BLaER1 treated with 17β-estradiol and CSF1 and Interleukin-3, amounts not matched to agents 10 nM and 100 nM (cell line): ENCODE data around the gene NHLRC2.
"Not testable (repeated sequence)": the region's sequence is repeated elsewhere in the genome, so short reads cannot be mapped to it uniquely, and the experiment has no call there.

ENCODE experiments used
- H3K27ac ChIP-seq, 11 experiments: shearing (Covaris generic); formaldehyde crosslinking; 2 replicates each; pipeline ENCODE4 v1.8.1; 2022
- H3K27me3 ChIP-seq, 11 experiments: shearing (Covaris generic); formaldehyde crosslinking; 2 replicates each; pipeline ENCODE4 v1.8.1; 2022
- H3K36me3 ChIP-seq, 11 experiments: shearing (Covaris generic); formaldehyde crosslinking; 2 replicates each; pipeline ENCODE4 v1.8.1; 2022
- H3K4me1 ChIP-seq, 10 experiments: shearing (Covaris generic); formaldehyde crosslinking; 2 replicates each; pipeline ENCODE4 v1.8.1; 2022
- H3K4me2 ChIP-seq, 11 experiments: shearing (Covaris generic); formaldehyde crosslinking; 2 replicates each; pipeline ENCODE4 v1.8.1; 2022
- H3K4me3 ChIP-seq, 10 experiments: shearing (Covaris generic); formaldehyde crosslinking; 2 replicates each; pipeline ENCODE4 v1.8.1; 2022
- H3K9ac ChIP-seq, 11 experiments: shearing (Covaris generic); formaldehyde crosslinking; 2 replicates each; pipeline ENCODE4 v1.8.1; 2022
- H3K9me3 ChIP-seq, 11 experiments: shearing (Covaris generic); formaldehyde crosslinking; replicated peaks in 1 of 11; 2 replicates each; pipeline ENCODE4 v1.8.1; 2022
- H4K20me1 ChIP-seq, 11 experiments: shearing (Covaris generic); formaldehyde crosslinking; 2 replicates each; pipeline ENCODE4 v1.8.1; 2022
- Cebpa-rat ChIP-seq, 11 experiments: shearing (Covaris generic); IDR thresholded peaks; 2 replicates each; pipeline ENCODE4 v1.8.1; 2022

Gene NHLRC2, protein sequence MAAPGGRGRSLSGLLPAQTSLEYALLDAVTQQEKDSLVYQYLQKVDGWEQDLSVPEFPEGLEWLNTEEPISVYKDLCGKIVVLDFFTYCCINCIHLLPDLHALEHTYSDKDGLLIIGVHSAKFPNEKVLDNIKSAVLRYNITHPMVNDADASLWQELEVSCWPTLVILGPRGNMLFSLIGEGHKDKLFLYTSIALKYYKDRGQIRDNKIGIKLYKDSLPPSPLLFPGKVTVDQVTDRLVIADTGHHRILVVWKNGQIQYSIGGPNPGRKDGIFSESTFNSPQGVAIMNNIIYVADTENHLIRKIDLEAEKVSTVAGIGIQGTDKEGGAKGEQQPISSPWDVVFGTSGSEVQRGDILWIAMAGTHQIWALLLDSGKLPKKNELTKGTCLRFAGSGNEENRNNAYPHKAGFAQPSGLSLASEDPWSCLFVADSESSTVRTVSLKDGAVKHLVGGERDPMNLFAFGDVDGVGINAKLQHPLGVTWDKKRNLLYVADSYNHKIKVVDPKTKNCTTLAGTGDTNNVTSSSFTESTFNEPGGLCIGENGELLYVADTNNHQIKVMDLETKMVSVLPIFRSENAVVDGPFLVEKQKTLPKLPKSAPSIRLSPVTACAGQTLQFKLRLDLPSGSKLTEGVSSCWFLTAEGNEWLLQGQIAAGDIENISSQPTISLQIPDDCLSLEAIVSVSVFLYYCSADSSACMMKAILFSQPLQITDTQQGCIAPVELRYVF

DNA sequence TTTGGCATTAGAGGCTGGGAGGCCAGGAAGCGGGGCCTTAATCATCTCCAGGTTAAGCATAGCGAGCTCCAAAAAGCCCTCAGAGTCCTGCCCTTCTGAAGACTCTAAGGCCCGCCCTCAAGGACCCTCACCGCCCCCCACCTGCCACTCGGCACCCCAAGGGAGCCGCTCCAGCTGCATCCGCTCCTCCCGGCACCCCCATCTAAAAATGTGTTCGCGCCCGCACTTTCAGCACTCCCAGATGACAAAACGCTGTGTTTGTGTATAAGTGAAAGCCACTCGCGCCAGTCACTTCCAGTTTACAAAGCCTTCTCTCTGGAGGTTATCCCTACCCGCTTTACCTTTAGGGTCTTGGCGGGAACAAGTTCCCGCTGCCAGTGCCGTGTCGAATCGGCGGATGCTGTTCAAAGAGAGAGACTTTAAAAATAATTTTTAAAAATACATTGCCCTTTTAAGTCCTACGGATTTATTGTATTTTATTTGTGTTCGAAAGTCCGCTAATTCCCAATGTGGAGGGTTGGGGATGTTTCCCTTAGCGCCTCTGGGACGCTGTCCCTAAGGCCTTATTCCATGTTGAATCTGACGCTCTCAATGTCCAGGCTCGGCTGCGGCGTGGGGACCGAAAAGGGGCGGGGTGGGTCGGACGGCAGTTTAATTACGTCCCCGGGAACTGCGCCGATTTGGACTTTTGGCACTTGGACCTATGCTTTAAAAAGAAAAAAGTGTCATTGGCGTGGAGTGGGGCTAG lies at the start of gene NHLRC2, which contains the start of gene DCLRE1A:
TSS of gene NHLRC2 (plus strand) at position 649 of the 748 bp plus-strand sequence. CDS start 212 bp downstream, outside the sequence.
TSS of gene DCLRE1A (minus strand) at position 70 of the 748 bp plus-strand sequence. CDS start 900 bp downstream, outside the sequence.
- Histone ChIP-seq H3K4me2 (peak within 1 kb of the TSS; percentile 86 to 97 (median 95)), H3K27ac (peak within 1 kb of the TSS; percentile 94 to 99 (median 98)), H3K27me3 (no peaks in the 10 kb centered on the region), H4K20me1 (peaks cover 0 to 24% (median 0%) of the 10 kb centered on the region in 11 experiments; a peak in 4 of 22 replicates), H3K4me1 (peaks cover 25 to 62% (median 39%) of the 10 kb centered on the region in 10 experiments), H3K9me3 (no peaks in the 10 kb centered on the region), H3K4me3 (peak within 1 kb of the TSS; percentile 76 to 96 (median 86)), H3K36me3 (peaks cover 0 to 13% (median 9%) of the 10 kb centered on the region in 11 experiments; a peak in 20 of 22 replicates), H3K9ac (peak within 1 kb of the TSS; percentile 95 to 99 (median 97))
- no peak for TF ChIP-seq Cebpa-rat (IDR thresholded peaks at IDR 0.05)

DNA sequence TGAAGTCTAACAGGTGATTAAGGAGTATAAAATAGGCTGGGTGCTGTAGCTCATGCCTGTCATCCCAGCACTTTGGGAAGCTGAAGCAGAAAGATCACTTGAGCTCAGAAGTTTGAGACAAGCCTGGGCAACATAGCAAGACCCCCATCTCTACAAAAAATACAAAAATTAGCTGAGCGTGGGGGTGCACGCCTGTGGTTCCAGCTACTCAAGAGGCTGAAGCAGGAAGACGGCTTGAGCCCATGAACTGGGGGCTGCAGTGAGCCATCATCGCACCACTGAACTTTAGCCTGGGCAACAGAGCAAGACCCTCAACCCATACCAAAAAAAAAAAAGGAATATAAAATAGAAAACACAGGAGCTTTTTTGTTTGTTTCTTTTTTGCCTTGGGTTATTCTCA lies 48.0 kb upstream of the NHLRC2 start:
- H3K4me3 ChIP-seq, result no peak overlapping the region
- H3K4me1 ChIP-seq, result peaks cover 0 to 10% (median 0%) of the 10 kb centered on the region in 10 experiments; a peak in 7 of 20 replicates
- no peak for TF ChIP-seq Cebpa-rat (IDR thresholded peaks at IDR 0.05)
- H3K36me3 ChIP-seq, result no peaks in the 10 kb centered on the region
- no peak overlapping the region for H3K4me2 ChIP-seq
- no peaks in the 10 kb centered on the region for H4K20me1 ChIP-seq
- H3K27ac ChIP-seq, result no peak overlapping the region
- H3K27me3 ChIP-seq, result no peaks in the 10 kb centered on the region
- no peaks in the 10 kb centered on the region for H3K9me3 ChIP-seq
- H3K9ac ChIP-seq, result no peak overlapping the region

DNA sequence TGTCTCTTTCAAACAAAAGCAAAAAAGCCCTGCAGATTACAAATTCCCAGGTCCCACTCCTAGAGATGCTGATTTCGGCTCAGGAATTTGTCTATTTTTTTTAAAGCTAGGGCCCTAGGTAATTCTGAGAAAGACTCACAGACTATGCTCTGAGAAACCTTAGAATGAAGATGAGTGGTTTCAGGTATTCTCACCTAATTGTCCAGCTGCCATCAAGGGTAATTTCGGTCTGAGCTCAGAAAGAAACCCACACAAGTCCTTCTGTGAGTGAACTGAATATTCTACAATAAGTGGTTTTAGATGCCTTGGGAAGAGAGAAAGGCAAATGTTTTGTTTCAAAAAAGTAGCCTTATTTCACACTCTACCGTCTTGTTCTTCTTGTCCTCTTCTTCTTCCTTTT lies 46.3 kb upstream of the NHLRC2 start:
- H4K20me1 ChIP-seq, result no peaks in the 10 kb centered on the region
- H3K4me2 ChIP-seq, result no peak overlapping the region

DNA sequence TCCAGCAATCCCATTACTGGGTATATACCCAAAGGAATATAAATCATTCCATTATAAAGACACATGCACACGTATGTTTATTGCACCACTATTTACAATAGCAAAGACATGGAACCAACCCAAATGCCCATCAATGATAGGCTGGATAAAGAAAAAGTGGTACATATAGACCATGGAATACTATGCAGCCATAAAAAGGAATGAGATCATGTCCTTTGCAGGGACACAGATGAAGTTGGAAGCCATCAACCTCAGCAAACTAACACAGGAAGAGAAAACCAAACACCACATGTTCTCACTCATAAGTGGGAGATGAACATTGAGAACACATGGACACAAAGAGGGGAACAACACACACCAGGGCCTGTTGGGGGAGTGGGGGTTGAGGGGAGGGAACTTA lies 39.8 kb upstream of the NHLRC2 start:
- not testable (repeated sequence) for H3K27ac ChIP-seq, H3K9me3 ChIP-seq, H4K20me1 ChIP-seq, H3K27me3 ChIP-seq, H3K4me1 ChIP-seq, H3K4me2 ChIP-seq, H3K36me3 ChIP-seq, H3K9ac ChIP-seq, H3K4me3 ChIP-seq

More for the DNA sequence above, 46.3 kb upstream of the NHLRC2 start:
- H3K27me3 ChIP-seq, result no peaks in the 10 kb centered on the region
- no peak overlapping the region for H3K27ac ChIP-seq
- TF ChIP-seq Cebpa-rat (IDR thresholded peaks at IDR 0.05), result no peak
- H3K4me1 ChIP-seq, result peaks cover 0 to 3% (median 0%) of the 10 kb centered on the region in 10 experiments; a peak in 5 of 20 replicates
- no peak overlapping the region for H3K4me3 ChIP-seq
- no peaks in the 10 kb centered on the region for H3K36me3 ChIP-seq
- H3K9me3 ChIP-seq, result no peaks in the 10 kb centered on the region
- H3K9ac ChIP-seq, result no peak overlapping the region

DNA sequence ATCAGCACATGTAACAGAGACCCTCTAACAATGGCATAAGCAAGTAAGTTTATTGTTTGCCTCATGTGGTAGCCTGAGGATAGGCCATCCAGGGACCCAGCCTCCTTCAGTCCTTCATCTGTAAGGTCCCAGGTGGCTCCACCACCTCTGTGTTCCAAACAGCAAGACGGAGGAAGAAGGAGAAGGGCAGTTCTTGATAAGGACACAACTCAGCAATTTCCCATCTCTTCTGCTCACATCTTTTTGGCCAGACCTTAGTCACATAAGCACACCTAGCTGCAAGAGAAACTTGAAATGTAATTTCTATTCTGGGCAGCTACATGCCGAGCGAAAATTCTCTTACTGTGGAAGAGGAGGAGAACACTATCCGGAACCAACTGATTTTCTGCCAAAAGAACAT lies 34.5 kb upstream of the NHLRC2 start:
- H3K27ac ChIP-seq, result no peak overlapping the region
- H3K4me3 ChIP-seq, result no peak overlapping the region
- H3K9ac ChIP-seq, result no peak overlapping the region
- no peak for TF ChIP-seq Cebpa-rat (IDR thresholded peaks at IDR 0.05)
- H4K20me1 ChIP-seq, result no peaks in the 10 kb centered on the region
- H3K4me1 ChIP-seq, result no peaks in the 10 kb centered on the region
- peaks cover 0 to 7% (median 4%) of the 10 kb centered on the region in 11 experiments; a peak in 6 of 22 replicates for H3K9me3 ChIP-seq
- H3K27me3 ChIP-seq, result no peaks in the 10 kb centered on the region
- no peaks in the 10 kb centered on the region for H3K36me3 ChIP-seq
- H3K4me2 ChIP-seq, result no peak overlapping the region

DNA sequence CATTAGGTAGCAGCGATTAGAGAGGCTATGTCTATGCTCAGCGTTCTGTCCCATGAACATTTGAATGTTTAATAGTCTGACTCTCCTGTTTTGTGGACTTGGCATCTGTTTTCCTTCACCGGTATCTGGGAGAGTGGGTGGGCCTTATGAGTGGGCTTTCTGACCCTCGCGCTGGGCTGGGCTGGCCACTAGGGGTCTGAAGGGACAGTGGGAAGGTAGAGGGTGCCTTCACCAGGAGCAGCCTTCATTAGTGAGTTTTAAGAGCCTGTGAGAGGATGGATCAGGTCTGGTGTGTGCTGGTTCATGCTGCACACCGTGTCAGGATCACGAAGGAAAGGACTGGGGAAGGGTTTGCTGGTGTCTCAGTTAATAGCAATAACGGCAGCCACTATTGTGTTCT lies 34.0 kb upstream of the NHLRC2 start:
- Histone ChIP-seq H3K36me3 (no peaks in the 10 kb centered on the region), H3K4me1 (no peaks in the 10 kb centered on the region), H3K4me3 (no peak overlapping the region), H3K27me3 (no peaks in the 10 kb centered on the region), H3K27ac (no peak overlapping the region), H3K4me2 (no peak overlapping the region), H4K20me1 (no peaks in the 10 kb centered on the region), H3K9me3 (peaks cover 0 to 12% (median 9%) of the 10 kb centered on the region in 11 experiments; a peak in 11 of 22 replicates), H3K9ac (no peak overlapping the region)
- TF ChIP-seq Cebpa-rat (IDR thresholded peaks at IDR 0.05), result no peak

DNA sequence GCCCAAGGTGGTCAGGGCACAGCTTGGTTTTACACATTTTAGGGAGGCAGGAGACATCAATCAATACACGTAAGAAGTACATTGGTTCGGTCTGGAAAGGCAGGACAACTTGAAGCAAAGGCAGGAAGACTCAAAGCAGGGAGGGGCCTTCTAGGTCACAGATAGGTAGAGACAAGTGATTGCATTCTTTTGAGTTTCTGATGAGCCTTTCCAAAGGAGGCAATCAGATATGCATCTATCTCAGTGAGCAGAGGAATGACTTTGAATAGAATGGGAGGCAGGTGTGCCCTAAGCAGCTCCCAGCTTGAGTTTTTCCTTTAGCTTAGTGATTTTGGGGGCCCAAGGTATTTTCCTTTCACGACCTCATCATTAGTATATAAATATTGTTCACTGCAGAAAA lies 33.2 kb upstream of the NHLRC2 start:
- H3K27ac ChIP-seq, H3K4me2 ChIP-seq, H3K36me3 ChIP-seq, H4K20me1 ChIP-seq, H3K4me3 ChIP-seq, H3K27me3 ChIP-seq, H3K4me1 ChIP-seq, H3K9ac ChIP-seq: not testable (repeated sequence)
- peaks cover 0 to 19% (median 11%) of the 10 kb centered on the region in 11 experiments; a peak in 12 of 22 replicates for H3K9me3 ChIP-seq

DNA sequence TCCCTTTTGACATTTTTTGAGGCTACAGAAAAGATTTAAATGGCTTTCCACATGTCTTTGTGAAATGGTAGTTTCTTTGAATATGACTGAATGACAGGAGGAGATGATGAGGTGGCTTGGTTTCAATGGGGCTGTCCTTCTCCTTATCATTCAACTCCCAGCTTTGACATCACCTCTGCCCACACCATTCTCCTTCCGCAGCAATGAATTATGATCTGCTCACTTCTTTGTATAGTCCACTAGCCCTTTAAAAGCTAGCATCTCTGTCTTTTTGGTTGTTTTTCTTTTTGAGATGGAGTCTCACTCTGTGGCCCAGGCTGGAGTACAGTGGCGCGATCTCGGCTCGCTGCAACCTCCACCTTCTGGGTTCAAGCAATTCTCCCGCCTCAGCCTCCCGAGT lies 32.3 kb upstream of the NHLRC2 start:
- Histone ChIP-seq H3K9ac (no peak overlapping the region), H3K27me3 (no peaks in the 10 kb centered on the region), H3K4me2 (no peak overlapping the region), H3K9me3 (peaks cover 0 to 26% (median 16%) of the 10 kb centered on the region in 11 experiments; a peak in 16 of 22 replicates), H3K36me3 (no peaks in the 10 kb centered on the region), H3K4me3 (no peak overlapping the region), H3K27ac (no peak overlapping the region), H3K4me1 (no peaks in the 10 kb centered on the region), H4K20me1 (no peaks in the 10 kb centered on the region)
- TF ChIP-seq Cebpa-rat (IDR thresholded peaks at IDR 0.05), result no peak

DNA sequence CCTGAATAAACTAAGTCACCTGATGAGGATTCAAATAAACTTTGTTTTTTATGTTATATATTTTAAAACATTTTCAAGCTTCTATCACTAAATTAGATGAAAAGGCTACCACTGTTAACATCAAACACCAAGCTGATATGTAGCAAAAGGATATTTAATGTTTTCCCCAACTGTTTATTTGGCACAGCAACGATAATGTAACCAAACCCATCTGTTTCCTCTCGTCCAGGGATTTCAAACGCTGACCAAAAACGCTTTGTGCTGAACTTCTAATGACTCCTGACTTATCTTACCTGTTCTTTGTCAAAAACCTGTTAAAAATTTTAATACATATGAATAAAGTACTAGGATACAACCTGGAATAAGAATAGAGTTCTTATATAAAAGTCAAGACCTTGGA lies 31.1 kb upstream of the NHLRC2 start:
- Histone ChIP-seq H3K27me3 (no peaks in the 10 kb centered on the region), H3K4me2 (no peak overlapping the region), H4K20me1 (no peaks in the 10 kb centered on the region), H3K36me3 (no peaks in the 10 kb centered on the region), H3K27ac (no peak overlapping the region), H3K4me3 (no peak overlapping the region), H3K9ac (no peak overlapping the region), H3K9me3 (peaks cover under 1 to 38% (median 25%) of the 10 kb centered on the region in 11 experiments; a peak in 21 of 22 replicates), H3K4me1 (no peaks in the 10 kb centered on the region)
- no peak for TF ChIP-seq Cebpa-rat (IDR thresholded peaks at IDR 0.05)
